OCI-M2 (cell line): ENCODE results near the gene XIST.
"Not testable (repeated sequence)": the region's sequence is repeated elsewhere in the genome, so short reads cannot be mapped to it uniquely, and the experiment has no call there.

Source experiments
- DNase-seq: peaks from one replicate; lab custom pipeline; 2025; ENCODE audit not compliant: unreplicated experiment; lab: John Stamatoyannopoulos, UW

The XIST gene

GRCh38 chrX:73817393-73818199 lies 34.9 kb downstream of the XIST start:
- DNase-seq = no peak

DNA sequence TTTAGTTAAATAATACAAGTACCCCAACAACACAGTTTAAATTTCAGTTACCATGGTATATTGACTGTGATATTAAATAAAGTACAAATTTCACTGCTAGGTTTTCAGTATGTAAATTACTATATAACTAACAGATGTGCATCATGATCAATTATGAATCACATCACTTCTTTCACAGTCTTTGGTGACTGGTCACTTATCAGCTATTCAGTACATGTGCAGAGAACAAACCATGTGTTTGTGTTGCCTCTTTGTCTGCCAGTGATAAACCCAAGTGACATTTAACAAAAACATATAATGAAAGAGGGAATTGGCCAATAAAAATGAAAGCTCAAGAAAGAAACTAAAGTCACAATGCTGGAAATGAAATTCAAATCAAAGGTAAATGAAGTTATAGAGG lies 40.3 kb downstream of the XIST start:
- no peak for DNase-seq

- not testable (repeated sequence) for DNase-seq
Measured at GRCh38 chrX:73804109-73804508, 48.4 kb downstream of the XIST start.

DNA sequence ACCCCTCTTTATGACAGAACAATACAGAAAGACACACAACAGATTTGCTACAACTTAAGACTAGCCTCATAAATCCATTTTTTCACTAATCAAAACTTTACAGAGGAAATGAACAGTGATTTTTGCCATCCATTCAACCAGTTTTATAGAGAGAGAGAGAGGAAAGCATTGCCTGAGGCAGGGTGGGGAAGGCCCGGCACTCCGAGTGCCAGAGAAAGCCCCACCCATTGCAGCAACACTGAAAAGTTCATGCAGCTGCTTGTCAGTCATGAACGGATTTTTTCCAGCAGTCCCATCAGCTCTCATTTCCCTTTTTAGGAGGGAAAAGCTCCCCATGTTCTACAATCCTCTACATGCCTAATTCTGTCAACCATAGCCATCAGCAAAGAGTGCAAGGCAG lies 52.6 kb downstream of the XIST start:
- no peak for DNase-seq

DNA sequence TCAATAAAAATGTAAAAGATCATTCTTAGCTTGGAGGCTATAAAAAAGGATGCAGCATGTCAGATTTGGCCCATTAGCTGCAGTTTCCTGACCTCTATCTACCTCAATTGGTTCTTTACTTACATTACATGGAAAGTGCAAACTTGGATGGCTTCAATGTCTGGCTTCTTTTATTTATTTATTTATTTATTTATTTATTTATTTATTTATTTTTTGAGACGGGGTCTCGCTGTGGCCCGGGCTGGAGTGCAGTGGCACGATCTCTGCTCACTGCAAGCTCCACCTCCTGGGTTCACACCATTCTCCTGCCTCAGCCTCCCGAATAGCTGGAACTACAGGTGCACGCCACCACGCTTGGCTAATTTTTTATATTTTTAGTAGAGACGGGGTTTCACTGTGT lies 60.0 kb downstream of the XIST start:
- DNase-seq = not testable (repeated sequence)

DNA sequence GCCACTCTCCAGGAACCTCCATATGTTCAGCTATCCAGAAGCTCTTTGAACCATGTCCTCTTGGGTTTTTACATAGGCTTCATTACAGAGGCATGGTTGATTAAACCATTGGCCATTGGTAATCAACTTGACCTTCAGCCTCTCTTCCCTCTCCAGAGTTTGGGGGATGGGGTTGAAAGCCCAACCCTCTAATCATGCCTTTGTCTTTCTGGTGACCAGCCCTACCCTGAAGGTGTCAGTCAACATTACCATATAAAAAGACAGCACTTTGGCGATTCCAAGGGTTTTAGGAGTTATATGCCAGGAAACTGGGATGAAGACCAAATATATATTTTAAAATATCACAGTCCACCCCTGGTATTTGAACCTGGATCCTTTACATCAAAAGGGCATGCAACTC lies 67.0 kb downstream of the XIST start:
- no peak for DNase-seq
